HCT116 (cell line): ENCODE measurements around the gene HCN4.

Experiments used
- CTCF ChIP-seq, 3 experiments: fragments of 200-600 bp in 1 of 3; sonication (generic) in 1 of 3; IDR thresholded peaks in 2 of 3; conservative IDR thresholded peaks in 1 of 3; 2 replicates each; pipeline ENCODE4 v1.5.1; 2012 to 2017; ENCODE audit warnings: low read depth in 2 of 3, low read length in 2 of 3, antibody characterized with exemption in 1 of 3, borderline replicate concordance in 1 of 3, control low read depth in 1 of 3, mild to moderate bottlenecking in 1 of 3, mixed read lengths in 1 of 3, mixed run types in 1 of 3, moderate library complexity in 1 of 3; ENCODE audit not compliant: insufficient read depth in 1 of 3
- EGR1 ChIP-seq: IDR thresholded peaks from 2 replicates; pipeline ENCODE4 v1.6.1; 2012; ENCODE audit warnings: low read depth
- MAX ChIP-seq: IDR thresholded peaks from 2 replicates; pipeline ENCODE4 v1.6.1; 2012
- POLR2A ChIP-seq: IDR thresholded peaks from 2 replicates; pipeline ENCODE4 v1.7.0; 2011; ENCODE audit warnings: borderline replicate concordance; ENCODE audit not compliant: insufficient read depth, insufficient read length; ENCODE audit errors: extremely low read depth
- RAD21 ChIP-seq: IDR thresholded peaks from 2 replicates; pipeline ENCODE4 v1.6.1; 2012; ENCODE audit warnings: low read depth, mild to moderate bottlenecking
- REST ChIP-seq: IDR thresholded peaks from 2 replicates; pipeline ENCODE4 v1.6.1; 2012; ENCODE audit warnings: low read depth
- SP1 ChIP-seq: IDR thresholded peaks from 2 replicates; pipeline ENCODE4 v1.6.1; 2012; ENCODE audit warnings: low read depth

DNA sequence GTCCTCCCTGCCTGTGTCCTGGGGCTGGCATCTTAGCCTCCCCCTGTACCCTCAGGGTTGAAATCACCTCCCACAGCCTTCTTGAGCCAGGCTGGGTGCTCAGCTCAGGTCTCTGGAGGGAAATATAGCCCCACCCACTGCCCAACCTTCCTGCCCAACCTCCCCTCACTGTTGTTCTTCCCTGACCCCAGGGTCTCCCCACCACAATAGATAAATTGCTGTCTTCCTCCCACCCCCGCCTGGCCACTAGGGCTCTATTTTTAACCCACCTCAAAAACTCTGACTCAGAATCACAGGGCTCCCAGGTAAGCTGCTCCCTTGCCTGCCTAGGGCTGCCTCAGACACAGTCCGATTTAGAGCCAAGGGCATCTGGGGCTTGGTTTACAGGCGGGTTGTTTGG lies 15.0 kb downstream of the HCN4 start:
- TF ChIP-seq CTCF (IDR thresholded peaks at IDR 0.05 in 2 of 3, conservative IDR thresholded peaks at IDR 0.05 in 1 of 3; ENCODE audit: borderline replicate concordance in 1 of 3, insufficient read depth in 1 of 3, low read depth in 2 of 3, low read length in 2 of 3): no peak
- TF ChIP-seq EGR1: no peak
- TF ChIP-seq RAD21: no peak
- no peak for TF ChIP-seq SP1
- TF ChIP-seq POLR2A: no peak
- no peak for TF ChIP-seq MAX
- no peak for TF ChIP-seq REST
